Stimulated activated CD8-positive, alpha-beta memory T cell treated with anti-CD3 and anti-CD28 coated beads, Interleukin-15, amount 100 ng/mL, for 24 hours (primary cell): ENCODE data around the gene UVRAG.
"Not testable (repeated sequence)": the region's sequence is repeated elsewhere in the genome, so short reads cannot be mapped to it uniquely, and the experiment has no call there.

Experiments used
- DNase-seq: peaks from one replicate; pipeline ENCODE4 v3.0.0-alpha.2; 2020; ENCODE audit warnings: low read depth

UVRAG gene

GRCh38 chr11:76075716-76076115 is 260.7 kb downstream of the UVRAG start:
- no peak for DNase-seq

- DNase-seq = not testable (repeated sequence)
Observed at GRCh38 chr11:76076253-76076652, 261.2 kb downstream of the UVRAG start.

- DNase-seq = no peak
Observed at GRCh38 chr11:76076749-76077148, 261.7 kb downstream of the UVRAG start.

GRCh38 chr11:76077575-76078150 is 262.7 kb downstream of the UVRAG start:
- DNase-seq = no peak

GRCh38 chr11:76081084-76081483 is 266.1 kb downstream of the UVRAG start:
- DNase-seq = not testable (repeated sequence)

GRCh38 chr11:76083563-76084451 is 268.8 kb downstream of the UVRAG start:
- DNase-seq = no peak

- no peak for DNase-seq
Observed at GRCh38 chr11:76085270-76085669, 270.3 kb downstream of the UVRAG start.

- no peak for DNase-seq
Observed at GRCh38 chr11:76086743-76087635, 272.0 kb downstream of the UVRAG start.

GRCh38 chr11:76087749-76088148 is 272.7 kb downstream of the UVRAG start:
- no peak for DNase-seq

GRCh38 chr11:76088511-76088910 is 273.5 kb downstream of the UVRAG start:
- DNase-seq = no peak

- no peak for DNase-seq
Observed at GRCh38 chr11:76090174-76090573, 275.2 kb downstream of the UVRAG start.

- DNase-seq = no peak
Observed at GRCh38 chr11:76090821-76091220, 275.8 kb downstream of the UVRAG start.

GRCh38 chr11:76094740-76095139 is 279.7 kb downstream of the UVRAG start:
- DNase-seq = no peak

- DNase-seq = no peak
Observed at GRCh38 chr11:76095891-76096290, 280.9 kb downstream of the UVRAG start.

- no peak for DNase-seq
Observed at GRCh38 chr11:76096552-76096951, 281.5 kb downstream of the UVRAG start.

- DNase-seq = no peak
Observed at GRCh38 chr11:76102802-76103201, 287.8 kb downstream of the UVRAG start.

GRCh38 chr11:76103460-76103859 is 288.4 kb downstream of the UVRAG start:
- DNase-seq = no peak

- no peak for DNase-seq
Observed at GRCh38 chr11:76104285-76104684, 289.3 kb downstream of the UVRAG start.

GRCh38 chr11:76105637-76106036 is 290.6 kb downstream of the UVRAG start:
- no peak for DNase-seq

GRCh38 chr11:76107971-76108370 is 293.0 kb downstream of the UVRAG start:
- DNase-seq = no peak

GRCh38 chr11:76114238-76114637 is 299.2 kb downstream of the UVRAG start:
- DNase-seq = no peak

GRCh38 chr11:76115555-76115954 is 300.5 kb downstream of the UVRAG start:
- DNase-seq = no peak

- DNase-seq = no peak
Observed at GRCh38 chr11:76119032-76119431, 304.0 kb downstream of the UVRAG start.
